Activated T-helper 2 cell treated with anti-CD3 and anti-CD28 coated beads, Interferon-gamma antibody, Interleukin-2, Interleukin-4, amounts not matched to agents 10 μg/mL and 5 μg/mL and 100 μg/mL, durations not matched to agents 14 hours and 24 hours and 36 hours (primary cell): ENCODE data around the gene LIPE. TPM values are rescaled to one million over a fixed set of nuclear protein-coding genes. Genes with fewer than 3 reads are reported as not detected.

Source experiments
- DNase-seq: peaks from one replicate; pipeline ENCODE4 v3.0.0; 2021; ENCODE audit warnings: low spot score
- H3K27ac Mint-ChIP-seq: one replicate; pipeline ENCODE4 v1.8.0; 2021; ENCODE audit warnings: mixed read lengths
- H3K27me3 Mint-ChIP-seq: one replicate; pipeline ENCODE4 v1.8.0; 2021; ENCODE audit warnings: low read depth, mixed read lengths
- H3K36me3 Mint-ChIP-seq: one replicate; pipeline ENCODE4 v1.8.0; 2021; ENCODE audit warnings: low read depth, mixed read lengths
- H3K4me1 Mint-ChIP-seq: one replicate; pipeline ENCODE4 v1.8.0; 2021; ENCODE audit warnings: low read depth, mixed read lengths
- H3K4me3 Mint-ChIP-seq: one replicate; pipeline ENCODE4 v1.8.0; 2021; ENCODE audit warnings: low read depth, mild to moderate bottlenecking, moderate library complexity, mixed read lengths
- H3K9me3 Mint-ChIP-seq: one replicate; pipeline ENCODE4 v1.8.0; 2021; ENCODE audit warnings: mixed read lengths
- intact Hi-C: fragments of 100-400 bp; cut with micrococcal nuclease; formaldehyde crosslinking; loops from one replicate; pipeline ENCODE4 v1.15.1; 2023
- total RNA-seq: library from RNA; stranded (reverse); gene quantifications from 2 replicates; pipeline ENCODE4 v1.2.3, GENCODE V29; 2022

The LIPE gene
- 33.0 and 35.2 TPM in 2 replicates for total RNA-seq

- intact Hi-C loops = loop anchor here (10.0 kb wide), 2 partner anchors 323 to 1823 kb away; partner anchors contain the start of gene LTBP4
- peaks cover 5% of the 10 kb centered on the region for H3K27me3 Mint-ChIP-seq
These were observed at the start of gene LIPE for GRCh38 chr19:42427313-42427712. Gene LIPE, minus strand, starts transcription at chr19:42427388. Its CDS starts 239 bp downstream, at chr19:42427149.

GRCh38 chr19:42475366-42475765 lies 48.2 kb upstream of the LIPE start:
- H3K4me3 Mint-ChIP-seq = no peak overlapping the region
- H3K4me1 Mint-ChIP-seq = peaks cover 1% of the 10 kb centered on the region
- H3K27me3 Mint-ChIP-seq = peaks cover 7% of the 10 kb centered on the region
- DNase-seq = no peak
- no peak overlapping the region for H3K27ac Mint-ChIP-seq
- no peaks in the 10 kb centered on the region for H3K36me3 Mint-ChIP-seq
- H3K9me3 Mint-ChIP-seq = no peaks in the 10 kb centered on the region
- intact Hi-C loops = no loop called here

More at GRCh38 chr19:42427313-42427712, at the start of gene LIPE:
- Mint-ChIP-seq H3K9me3 (no peaks in the 10 kb centered on the region), H3K4me1 (peaks cover 12% of the 10 kb centered on the region), H3K4me3 (no peak within 1 kb of the TSS), H3K27ac (no peak within 1 kb of the TSS), H3K36me3 (no peaks in the 10 kb centered on the region)
- DNase-seq = no peak

DNA sequence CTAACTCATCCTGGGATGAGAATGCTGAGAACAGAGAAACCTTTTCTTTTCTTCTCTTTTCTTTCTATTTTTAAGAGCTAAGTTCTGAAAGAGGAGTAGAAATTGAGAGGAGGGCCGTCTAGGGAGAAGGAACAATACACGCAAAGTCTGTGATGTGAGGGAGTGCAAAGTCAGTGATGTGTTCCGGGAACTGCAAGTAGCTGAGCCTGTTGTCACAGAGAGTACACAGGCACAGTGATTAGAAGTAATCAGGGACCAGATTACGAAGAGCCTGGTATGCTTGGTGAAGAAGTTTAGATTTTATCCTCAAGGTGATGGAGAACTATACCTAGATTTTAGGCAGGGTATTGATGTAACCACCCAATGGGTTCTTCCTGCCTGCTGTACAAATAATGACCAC lies 47.6 kb upstream of the LIPE start:
- no peak for DNase-seq
- H3K9me3 Mint-ChIP-seq = no peaks in the 10 kb centered on the region
- H3K27ac Mint-ChIP-seq = no peak overlapping the region
- H3K4me3 Mint-ChIP-seq = no peak overlapping the region
- peaks cover 7% of the 10 kb centered on the region for H3K27me3 Mint-ChIP-seq
- intact Hi-C loops = no loop called here
- peaks cover 4% of the 10 kb centered on the region for H3K4me1 Mint-ChIP-seq
- no peaks in the 10 kb centered on the region for H3K36me3 Mint-ChIP-seq

DNA sequence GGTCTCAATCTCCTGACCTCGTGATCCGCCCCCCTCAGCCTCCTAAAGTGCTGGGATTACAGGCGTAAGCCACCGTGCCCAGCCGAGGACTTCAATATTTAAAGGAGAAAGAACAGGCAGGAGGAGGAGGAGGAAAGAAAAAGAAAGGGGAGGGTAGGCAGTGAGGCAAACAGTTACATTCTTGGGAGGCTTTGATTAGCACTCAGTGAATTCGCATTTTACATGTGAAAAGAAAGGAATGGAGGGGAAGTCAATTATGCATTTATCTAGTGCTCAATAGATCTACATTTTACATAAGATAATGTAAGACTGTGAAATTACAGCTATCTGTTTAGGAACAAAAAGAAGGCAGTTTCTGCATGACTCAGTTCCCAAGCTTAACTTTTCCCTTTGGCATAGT lies 46.5 kb upstream of the LIPE start:
- no peak overlapping the region for H3K4me3 Mint-ChIP-seq
- H3K27me3 Mint-ChIP-seq = peaks cover 7% of the 10 kb centered on the region
- peaks cover 4% of the 10 kb centered on the region for H3K4me1 Mint-ChIP-seq
- H3K27ac Mint-ChIP-seq = no peak overlapping the region
- no peaks in the 10 kb centered on the region for H3K36me3 Mint-ChIP-seq
- intact Hi-C loops = no loop called here
- H3K9me3 Mint-ChIP-seq = no peaks in the 10 kb centered on the region
- DNase-seq = no peak

- H3K9me3 Mint-ChIP-seq = no peaks in the 10 kb centered on the region
- H3K4me3 Mint-ChIP-seq = no peak overlapping the region
- H3K4me1 Mint-ChIP-seq = peaks cover 11% of the 10 kb centered on the region
- peaks cover 7% of the 10 kb centered on the region for H3K27me3 Mint-ChIP-seq
- no peak for DNase-seq
- intact Hi-C loops = no loop called here
- H3K27ac Mint-ChIP-seq = no peak overlapping the region
- no peaks in the 10 kb centered on the region for H3K36me3 Mint-ChIP-seq
These were observed 45.4 kb upstream of the LIPE start for GRCh38 chr19:42472402-42473147.

DNA sequence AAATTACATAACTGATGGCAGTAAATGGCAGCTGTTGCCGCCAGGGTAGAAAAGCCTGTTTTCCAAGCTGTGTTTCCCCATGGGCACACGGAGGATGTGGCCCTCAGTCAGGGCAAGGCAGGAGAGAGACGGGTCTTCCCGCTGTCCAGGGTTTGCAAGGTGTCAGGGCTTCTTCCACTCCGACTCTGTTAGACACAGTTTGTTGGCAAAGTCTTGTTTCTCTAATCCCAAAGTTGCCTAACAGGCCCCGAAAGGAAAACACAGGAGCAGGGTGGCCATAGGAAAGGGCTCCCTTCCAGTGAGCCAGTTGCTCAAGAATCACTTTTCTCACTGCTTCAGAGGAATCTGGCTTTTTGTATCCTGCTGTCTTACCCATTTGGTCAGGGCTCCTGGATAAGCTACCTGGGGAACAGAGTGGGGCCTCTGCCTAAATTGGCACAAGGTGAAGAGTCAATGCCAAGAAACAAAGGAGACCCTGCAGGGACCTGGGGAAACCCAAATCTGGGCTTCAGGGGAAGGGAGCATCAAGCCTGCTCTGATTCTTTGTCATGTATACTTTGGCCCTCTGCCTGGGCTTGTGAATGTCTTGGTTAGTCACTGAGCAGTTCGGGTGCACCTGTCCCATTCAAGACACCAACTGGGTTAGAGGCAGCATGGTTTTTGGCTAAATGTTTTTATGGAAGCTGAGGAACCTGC lies 44.5 kb upstream of the LIPE start:
- intact Hi-C loops = no loop called here
- no peak for DNase-seq
- Mint-ChIP-seq H3K9me3 (no peaks in the 10 kb centered on the region), H3K27ac (no peak overlapping the region), H3K36me3 (no peaks in the 10 kb centered on the region), H3K27me3 (peaks cover 7% of the 10 kb centered on the region), H3K4me1 (peaks cover 19% of the 10 kb centered on the region), H3K4me3 (no peak overlapping the region)

- Mint-ChIP-seq H3K9me3 (no peaks in the 10 kb centered on the region), H3K4me1 (peaks cover 29% of the 10 kb centered on the region), H3K4me3 (peak overlapping the region; percentile 33), H3K27me3 (peaks cover 4% of the 10 kb centered on the region), H3K36me3 (no peaks in the 10 kb centered on the region), H3K27ac (peak overlapping the region; percentile 28)
- no peak for DNase-seq
- intact Hi-C loops = loop anchor here (5.0 kb wide), 1 partner anchor 58 kb away; the partner anchor contains the start of gene CEACAM1
These were observed 42.4 kb upstream of the LIPE start for GRCh38 chr19:42469311-42470235.

- H3K4me3 Mint-ChIP-seq = no peak overlapping the region
- no peak overlapping the region for H3K27ac Mint-ChIP-seq
- H3K27me3 Mint-ChIP-seq = peaks cover 4% of the 10 kb centered on the region
- intact Hi-C loops = loop anchor here (5.0 kb wide), 1 partner anchor 59 kb away; the partner anchor contains the start of gene CEACAM1
- peaks cover 29% of the 10 kb centered on the region for H3K4me1 Mint-ChIP-seq
- no peak for DNase-seq
- no peaks in the 10 kb centered on the region for H3K9me3 Mint-ChIP-seq
- no peaks in the 10 kb centered on the region for H3K36me3 Mint-ChIP-seq
These were observed 41.1 kb upstream of the LIPE start for GRCh38 chr19:42468273-42468796.

- intact Hi-C loops = loop anchor here (1.0 to 5.0 kb wide), 2 partner anchors 17 to 60 kb away; partner anchors contain the start of gene CEACAM1
- Mint-ChIP-seq H3K4me1 (peaks cover 29% of the 10 kb centered on the region), H3K9me3 (no peaks in the 10 kb centered on the region), H3K4me3 (no peak overlapping the region), H3K27ac (peak overlapping the region; percentile 48), H3K27me3 (no peaks in the 10 kb centered on the region), H3K36me3 (no peaks in the 10 kb centered on the region)
- no peak for DNase-seq
These were observed 40.1 kb upstream of the LIPE start for GRCh38 chr19:42467183-42467760.

DNA sequence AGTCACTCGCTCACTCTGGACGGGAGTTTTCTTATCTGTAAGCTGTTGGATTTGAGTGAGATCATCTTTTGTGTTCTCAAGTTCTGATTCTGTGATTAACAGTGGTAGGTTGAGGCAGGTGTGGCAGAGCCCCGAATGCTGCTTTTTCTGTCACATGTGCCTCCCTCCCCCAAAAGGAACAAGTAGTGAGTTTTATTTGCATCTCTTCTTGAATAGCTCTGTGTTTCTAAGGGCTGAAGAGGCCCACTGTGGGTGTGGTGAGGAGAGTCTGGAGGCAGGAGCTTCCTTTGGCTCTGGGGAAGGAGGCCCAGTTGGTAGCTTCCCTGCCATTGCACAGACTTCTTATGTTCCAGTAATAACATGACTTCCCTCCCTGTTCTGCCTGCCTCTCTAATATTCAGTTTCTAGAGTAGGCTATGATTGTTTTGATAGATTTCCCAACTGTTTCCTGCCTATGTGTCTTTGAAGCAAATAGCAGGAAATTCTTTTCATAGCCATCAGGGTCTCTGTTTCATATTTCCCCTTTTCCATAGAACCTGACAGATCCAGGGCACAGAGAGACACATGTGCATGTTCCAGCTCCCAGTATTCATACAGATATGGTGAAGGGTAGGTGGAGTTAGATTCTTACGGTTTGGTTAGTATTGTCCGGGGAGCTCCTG lies 39.5 kb upstream of the LIPE start:
- Mint-ChIP-seq H3K27ac (peak overlapping the region; percentile 48), H3K4me3 (no peak overlapping the region), H3K9me3 (no peaks in the 10 kb centered on the region), H3K36me3 (no peaks in the 10 kb centered on the region), H3K27me3 (no peaks in the 10 kb centered on the region), H3K4me1 (peaks cover 29% of the 10 kb centered on the region)
- DNase-seq = no peak
- intact Hi-C loops = loop anchor here (1.0 to 5.0 kb wide), 2 partner anchors 16 to 61 kb away; partner anchors contain the start of gene CEACAM1

DNA sequence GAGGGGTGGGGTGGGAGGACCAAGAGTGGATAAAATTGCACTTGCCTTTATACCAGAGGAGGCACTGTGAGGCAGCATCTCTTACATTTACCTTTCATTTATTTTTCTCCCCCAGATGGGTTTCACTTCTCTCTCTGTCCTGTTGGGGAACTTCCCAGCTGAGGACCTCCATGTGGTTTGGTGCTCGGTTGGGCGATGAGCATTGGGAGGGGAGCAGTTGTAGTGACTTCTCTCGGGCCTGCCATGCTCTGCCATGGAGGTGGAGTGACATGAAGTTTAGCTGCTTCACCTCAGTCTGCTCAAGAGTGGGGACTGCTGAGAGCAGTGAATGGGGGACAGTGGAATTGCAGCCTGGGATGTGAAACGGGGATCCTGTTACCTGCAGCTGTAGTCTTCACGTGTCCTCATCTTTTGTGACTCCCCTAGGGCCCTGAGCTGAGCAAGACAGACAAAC lies 38.7 kb upstream of the LIPE start:
- Mint-ChIP-seq H3K27ac (peak overlapping the region; percentile 48), H3K4me1 (peaks cover 29% of the 10 kb centered on the region), H3K4me3 (no peak overlapping the region), H3K27me3 (no peaks in the 10 kb centered on the region), H3K9me3 (no peaks in the 10 kb centered on the region), H3K36me3 (no peaks in the 10 kb centered on the region)
- DNase-seq = no peak
- intact Hi-C loops = loop anchor here (5.0 kb wide), 1 partner anchor 61 kb away; the partner anchor contains the start of gene CEACAM1
